HEK293 (cell line): ENCODE results near the gene COMMD7.

Experiments
- CTCF ChIA-PET: fragments of 350-600 bp; formaldehyde crosslinking; extraction: SDS; loops from one replicate; lab custom pipeline; 2021; ENCODE audit warnings: antibody characterized with exemption; lab: Yijun Ruan, JAX
- POLR2A ChIA-PET: fragments of 300-600 bp; formaldehyde crosslinking; extraction: SDS; loops from one replicate; lab custom pipeline; 2020; ENCODE audit warnings: antibody characterized with exemption, inconsistent platforms; lab: Yijun Ruan, JAX
- H3K27ac ChIP-seq: fragments of 200-500 bp; sonication (Bioruptor generic); 2 replicates; pipeline ENCODE4 v1.5.1; 2014; ENCODE audit warnings: low read depth, low read length, control low read depth, inconsistent platforms; ENCODE audit errors: extremely low read depth
- H3K36me3 ChIP-seq, 2 experiments: fragments of 200-500 bp in 1 of 2; sonication (Bioruptor generic) in 1 of 2; 1 replicate in 1 of 2; 2 replicates in 1 of 2; pipeline ENCODE4 v1.5.1; 2014 to 2017; ENCODE audit warnings: inconsistent platforms in 2 of 2, low read length in 2 of 2; ENCODE audit not compliant: control insufficient read depth in 2 of 2, insufficient read depth in 1 of 2
- H3K4me1 ChIP-seq: fragments of 200-500 bp; sonication (Bioruptor generic); 2 replicates; pipeline ENCODE4 v1.5.1; 2014; ENCODE audit warnings: mild to moderate bottlenecking, low read length, inconsistent platforms; ENCODE audit not compliant: control insufficient read depth, insufficient read depth
- H3K4me3 ChIP-seq: 2 replicates; pipeline ENCODE4 v1.5.1; 2011; ENCODE audit warnings: low read depth, mild to moderate bottlenecking, control low read depth, low read length, moderate library complexity
- H3K9me3 ChIP-seq: fragments of 200-500 bp; sonication (Bioruptor generic); 2 replicates; pipeline ENCODE4 v1.5.1; 2014; ENCODE audit warnings: low read depth, low read length, inconsistent platforms; ENCODE audit not compliant: control insufficient read depth, insufficient read depth
- BCL11B ChIP-seq: fragments of 450-650 bp; formaldehyde crosslinking; IDR thresholded peaks from 2 replicates; pipeline ENCODE4 v1.5.1; 2016; ENCODE audit warnings: low read depth, missing biosample characterization, missing genetic modification characterization
- IKZF3 ChIP-seq: fragments of 450-650 bp; IDR thresholded peaks from 2 replicates; pipeline ENCODE4 v1.5.0; 2018; ENCODE audit warnings: missing biosample characterization, mild to moderate bottlenecking, missing genetic modification characterization, moderate library complexity
- PRDM1 ChIP-seq: fragments of 450-650 bp; formaldehyde crosslinking; IDR thresholded peaks from 2 replicates; pipeline ENCODE4; 2016; ENCODE audit warnings: missing biosample characterization, missing genetic modification characterization
- SCRT1 ChIP-seq: fragments of 450-650 bp; formaldehyde crosslinking; IDR thresholded peaks from 2 replicates; pipeline ENCODE4 v1.5.1; 2016; ENCODE audit warnings: missing biosample characterization, missing genetic modification characterization, borderline replicate concordance
- SCRT2 ChIP-seq: fragments of 450-650 bp; formaldehyde crosslinking; IDR thresholded peaks from 2 replicates; pipeline ENCODE4 v1.5.1; 2016; ENCODE audit warnings: missing biosample characterization, missing genetic modification characterization
- SP7 ChIP-seq: fragments of 450-650 bp; formaldehyde crosslinking; IDR thresholded peaks from 2 replicates; pipeline ENCODE4 v1.5.1; 2016; ENCODE audit warnings: missing biosample characterization, missing genetic modification characterization
- ZBTB20 ChIP-seq: fragments of 450-650 bp; formaldehyde crosslinking; IDR thresholded peaks from 2 replicates; pipeline ENCODE4 v1.5.1; 2016; ENCODE audit warnings: missing biosample characterization, missing genetic modification characterization
- ZBTB48 ChIP-seq: fragments of 450-650 bp; formaldehyde crosslinking; IDR thresholded peaks from 2 replicates; pipeline ENCODE4 v1.5.1; 2016; ENCODE audit warnings: missing biosample characterization, missing genetic modification characterization
- ZFP69B ChIP-seq: fragments of 450-650 bp; formaldehyde crosslinking; IDR thresholded peaks from 2 replicates; pipeline ENCODE4 v1.5.1; 2016; ENCODE audit warnings: missing biosample characterization, missing genetic modification characterization
- ZNF155 ChIP-seq: fragments of 450-650 bp; formaldehyde crosslinking; IDR thresholded peaks from 2 replicates; pipeline ENCODE4 v1.5.1; 2016; ENCODE audit warnings: missing biosample characterization, missing genetic modification characterization
- ZNF202 ChIP-seq: fragments of 450-650 bp; formaldehyde crosslinking; IDR thresholded peaks from 2 replicates; pipeline ENCODE4 v1.5.1; 2016; ENCODE audit warnings: missing biosample characterization, missing genetic modification characterization, borderline replicate concordance
- ZNF274 ChIP-seq, 2 experiments: fragments of 200-500 bp in 1 of 2; fragments of 450-650 bp in 1 of 2; sonication (Bioruptor generic) in 1 of 2; formaldehyde crosslinking in 1 of 2; IDR thresholded peaks; 2 replicates each; pipeline versions ENCODE4 v1.5.1 to v1.6.1; 2014 to 2016; ENCODE audit warnings: borderline replicate concordance in 1 of 2, inconsistent platforms in 1 of 2, low read length in 1 of 2, missing biosample characterization in 1 of 2, missing genetic modification characterization in 1 of 2
- ZNF501 ChIP-seq: fragments of 450-650 bp; formaldehyde crosslinking; IDR thresholded peaks from 2 replicates; pipeline ENCODE4 v1.5.1; 2016; ENCODE audit warnings: missing biosample characterization, missing genetic modification characterization
- ZNF600 ChIP-seq: fragments of 450-650 bp; formaldehyde crosslinking; IDR thresholded peaks from 2 replicates; pipeline ENCODE4 v1.5.1; 2016; ENCODE audit warnings: missing biosample characterization, missing genetic modification characterization
- ZNF629 ChIP-seq: fragments of 450-650 bp; formaldehyde crosslinking; IDR thresholded peaks from 2 replicates; pipeline ENCODE4 v1.5.1; 2017; ENCODE audit warnings: missing biosample characterization, missing genetic modification characterization
- ZNF664 ChIP-seq: fragments of 450-650 bp; formaldehyde crosslinking; IDR thresholded peaks from 2 replicates; pipeline ENCODE4 v1.5.1; 2016; ENCODE audit warnings: missing biosample characterization, missing genetic modification characterization
- TF ChIP-seq, protein P1 (sequence below): fragments of 450-650 bp; formaldehyde crosslinking; IDR thresholded peaks from 2 replicates; pipeline ENCODE4 v1.5.1; 2016; ENCODE audit warnings: missing biosample characterization, missing genetic modification characterization
- TF ChIP-seq, protein P2 (sequence below): fragments of 450-650 bp; formaldehyde crosslinking; IDR thresholded peaks from 2 replicates; pipeline ENCODE4 v1.5.1; 2017; ENCODE audit warnings: missing biosample characterization, missing genetic modification characterization
- TF ChIP-seq, protein P3 (sequence below): fragments of 450-650 bp; formaldehyde crosslinking; IDR thresholded peaks from 2 replicates; pipeline ENCODE4 v1.5.1; 2016; ENCODE audit warnings: missing biosample characterization, missing genetic modification characterization

Gene COMMD7

DNA sequence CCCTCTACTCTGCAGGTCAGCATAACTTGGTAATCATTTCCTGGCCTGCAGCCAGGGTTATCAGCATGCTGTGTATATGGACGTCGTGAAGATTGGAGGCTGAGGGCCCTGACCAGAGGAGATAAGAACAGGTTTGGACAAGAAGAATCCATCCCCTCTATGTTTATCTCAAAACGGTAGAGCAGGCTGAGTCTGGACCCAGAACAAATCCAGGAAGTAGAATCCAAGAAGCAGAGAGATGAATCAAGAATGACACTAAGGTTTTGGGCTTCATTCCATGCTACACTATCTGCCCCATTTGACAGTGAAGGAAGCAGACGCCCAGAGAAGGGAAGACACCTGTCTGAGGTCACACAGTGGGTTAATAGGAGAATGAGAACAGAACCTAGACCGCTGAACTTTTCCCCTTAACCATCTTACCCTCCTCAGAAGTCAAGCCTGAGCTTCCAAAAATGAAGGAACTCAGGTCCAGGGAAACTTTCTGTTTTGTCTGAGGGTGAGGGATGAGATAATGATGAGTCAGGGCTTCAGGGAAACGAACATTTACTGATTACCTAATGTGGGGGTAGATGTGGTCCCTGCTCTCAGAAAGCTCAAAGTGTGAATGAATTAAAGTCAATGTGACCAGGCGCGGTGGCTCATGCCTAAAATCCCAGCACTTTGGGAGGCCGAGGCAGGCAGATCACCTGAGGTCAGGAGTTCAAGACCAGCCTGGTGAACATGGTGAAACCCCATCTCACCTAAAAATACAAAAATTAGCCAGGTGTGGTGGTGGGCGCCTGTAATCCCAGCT is 9.4 kb upstream of the COMMD7 start:
- Histone ChIP-seq H3K9me3 (no peaks in the 10 kb centered on the region), H3K36me3 (no peaks in the 10 kb centered on the region), H3K4me1 (no peaks in the 10 kb centered on the region), H3K27ac (no peak overlapping the region), H3K4me3 (no peak overlapping the region)
- POLR2A ChIA-PET, result interaction anchor here (1.3 kb wide), 1 partner anchor 10 kb away, joined by 8 read pairs; the partner anchor contains the start of gene DNMT3B
- TF ChIP-seq PRDM1, result peak; percentile 61; the same call in 1 of the 2 replicates
- TF ChIP-seq IKZF3, result no peak
- TF ChIP-seq, protein P1, sequence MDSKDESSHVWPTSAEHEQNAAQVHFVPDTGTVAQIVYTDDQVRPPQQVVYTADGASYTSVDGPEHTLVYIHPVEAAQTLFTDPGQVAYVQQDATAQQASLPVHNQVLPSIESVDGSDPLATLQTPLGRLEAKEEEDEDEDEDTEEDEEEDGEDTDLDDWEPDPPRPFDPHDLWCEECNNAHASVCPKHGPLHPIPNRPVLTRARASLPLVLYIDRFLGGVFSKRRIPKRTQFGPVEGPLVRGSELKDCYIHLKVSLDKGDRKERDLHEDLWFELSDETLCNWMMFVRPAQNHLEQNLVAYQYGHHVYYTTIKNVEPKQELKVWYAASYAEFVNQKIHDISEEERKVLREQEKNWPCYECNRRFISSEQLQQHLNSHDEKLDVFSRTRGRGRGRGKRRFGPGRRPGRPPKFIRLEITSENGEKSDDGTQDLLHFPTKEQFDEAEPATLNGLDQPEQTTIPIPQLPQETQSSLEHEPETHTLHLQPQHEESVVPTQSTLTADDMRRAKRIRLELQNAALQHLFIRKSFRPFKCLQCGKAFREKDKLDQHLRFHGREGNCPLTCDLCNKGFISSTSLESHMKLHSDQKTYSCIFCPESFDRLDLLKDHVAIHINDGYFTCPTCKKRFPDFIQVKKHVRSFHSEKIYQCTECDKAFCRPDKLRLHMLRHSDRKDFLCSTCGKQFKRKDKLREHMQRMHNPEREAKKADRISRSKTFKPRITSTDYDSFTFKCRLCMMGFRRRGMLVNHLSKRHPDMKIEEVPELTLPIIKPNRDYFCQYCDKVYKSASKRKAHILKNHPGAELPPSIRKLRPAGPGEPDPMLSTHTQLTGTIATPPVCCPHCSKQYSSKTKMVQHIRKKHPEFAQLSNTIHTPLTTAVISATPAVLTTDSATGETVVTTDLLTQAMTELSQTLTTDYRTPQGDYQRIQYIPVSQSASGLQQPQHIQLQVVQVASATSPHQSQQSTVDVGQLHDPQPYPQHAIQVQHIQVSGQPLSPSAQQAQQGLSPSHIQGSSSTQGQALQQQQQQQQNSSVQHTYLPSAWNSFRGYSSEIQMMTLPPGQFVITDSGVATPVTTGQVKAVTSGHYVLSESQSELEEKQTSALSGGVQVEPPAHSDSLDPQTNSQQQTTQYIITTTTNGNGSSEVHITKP, result 0 out of 2 replicates have a peak, but pooled peaks have one; percentile 21
- 0 out of 2 replicates have a peak, but pooled peaks have one; percentile 21 for TF ChIP-seq ZNF600 (tag by site-specific recombination)
- TF ChIP-seq ZBTB20 (tag by site-specific recombination), result no peak
- TF ChIP-seq ZBTB48 (tag by site-specific recombination), result peak; percentile 32; the same call in 1 of the 2 replicates
- TF ChIP-seq, protein P2, sequence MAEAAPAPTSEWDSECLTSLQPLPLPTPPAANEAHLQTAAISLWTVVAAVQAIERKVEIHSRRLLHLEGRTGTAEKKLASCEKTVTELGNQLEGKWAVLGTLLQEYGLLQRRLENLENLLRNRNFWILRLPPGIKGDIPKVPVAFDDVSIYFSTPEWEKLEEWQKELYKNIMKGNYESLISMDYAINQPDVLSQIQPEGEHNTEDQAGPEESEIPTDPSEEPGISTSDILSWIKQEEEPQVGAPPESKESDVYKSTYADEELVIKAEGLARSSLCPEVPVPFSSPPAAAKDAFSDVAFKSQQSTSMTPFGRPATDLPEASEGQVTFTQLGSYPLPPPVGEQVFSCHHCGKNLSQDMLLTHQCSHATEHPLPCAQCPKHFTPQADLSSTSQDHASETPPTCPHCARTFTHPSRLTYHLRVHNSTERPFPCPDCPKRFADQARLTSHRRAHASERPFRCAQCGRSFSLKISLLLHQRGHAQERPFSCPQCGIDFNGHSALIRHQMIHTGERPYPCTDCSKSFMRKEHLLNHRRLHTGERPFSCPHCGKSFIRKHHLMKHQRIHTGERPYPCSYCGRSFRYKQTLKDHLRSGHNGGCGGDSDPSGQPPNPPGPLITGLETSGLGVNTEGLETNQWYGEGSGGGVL (tag by site-specific recombination), result peak; percentile 19; the same call in 1 of the 2 replicates
- no peak for TF ChIP-seq ZNF202
- 0 out of 2 replicates have a peak, but pooled peaks have one; percentile 40 for TF ChIP-seq ZNF629 (tag by site-specific recombination)
- 0 out of 2 replicates have a peak, but pooled peaks have one; percentile 42 for TF ChIP-seq SP7 (tag by site-specific recombination)
- CTCF ChIA-PET, result interaction anchor here (1.0 kb wide), 1 partner anchor 25 kb away, joined by 5 read pairs; no protein-coding TSS in a partner anchor

DNA sequence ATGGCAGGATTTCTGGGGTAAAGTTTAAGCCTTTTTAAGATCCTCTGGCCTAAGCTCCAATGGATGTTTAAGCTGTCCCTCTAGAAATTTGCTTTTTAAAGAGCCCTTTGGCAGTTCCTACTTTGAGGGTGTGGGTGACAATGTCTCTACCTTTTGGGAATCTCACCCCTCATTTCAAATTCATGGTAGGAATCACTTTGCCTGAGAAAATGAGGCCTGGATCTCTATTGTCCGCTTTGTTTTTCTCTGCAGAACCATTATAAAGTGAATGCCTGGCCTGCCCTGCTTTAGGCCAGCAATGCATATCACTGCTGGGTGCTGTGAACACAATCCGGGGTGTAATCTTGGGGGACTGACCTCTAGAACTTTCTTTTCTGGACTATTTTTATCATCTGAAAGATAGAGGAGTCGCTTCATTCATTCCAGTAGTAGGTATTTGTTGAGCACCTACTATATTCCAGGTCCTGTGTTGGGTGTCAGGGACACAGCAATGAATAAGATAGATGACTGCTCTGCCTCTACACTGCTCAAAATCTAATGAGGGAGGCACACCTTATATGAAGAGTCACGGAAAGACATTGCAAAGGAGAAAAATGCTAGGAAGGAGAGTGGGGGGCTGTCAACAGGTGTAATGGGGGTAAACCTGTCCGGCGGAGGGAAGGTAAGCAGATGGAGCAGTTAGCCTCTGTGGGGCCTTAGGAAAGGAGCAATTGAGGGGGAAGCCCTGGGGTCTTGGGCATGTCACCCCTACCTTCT is 8.6 kb upstream of the COMMD7 start:
- Histone ChIP-seq H3K4me1 (no peaks in the 10 kb centered on the region), H3K27ac (no peak overlapping the region), H3K4me3 (no peak overlapping the region), H3K36me3 (no peaks in the 10 kb centered on the region), H3K9me3 (no peaks in the 10 kb centered on the region)
- TF ChIP-seq ZNF664 (tag by site-specific recombination) (peak; percentile 91), BCL11B (tag by site-specific recombination) (no peak), SCRT2 (tag by site-specific recombination) (peak; percentile 94), ZNF501 (no peak), ZFP69B (tag by site-specific recombination) (no peak), ZNF274 (IDR thresholded peaks at IDR 0.05; ENCODE audit: low read length) (no peak), ZNF274 (tag by site-specific recombination; IDR thresholded peaks at IDR 0.05; ENCODE audit: borderline replicate concordance) (no peak), ZNF155 (tag by site-specific recombination) (no peak), SCRT1 (tag by site-specific recombination) (peak; percentile 72)
- TF ChIP-seq, protein P3, sequence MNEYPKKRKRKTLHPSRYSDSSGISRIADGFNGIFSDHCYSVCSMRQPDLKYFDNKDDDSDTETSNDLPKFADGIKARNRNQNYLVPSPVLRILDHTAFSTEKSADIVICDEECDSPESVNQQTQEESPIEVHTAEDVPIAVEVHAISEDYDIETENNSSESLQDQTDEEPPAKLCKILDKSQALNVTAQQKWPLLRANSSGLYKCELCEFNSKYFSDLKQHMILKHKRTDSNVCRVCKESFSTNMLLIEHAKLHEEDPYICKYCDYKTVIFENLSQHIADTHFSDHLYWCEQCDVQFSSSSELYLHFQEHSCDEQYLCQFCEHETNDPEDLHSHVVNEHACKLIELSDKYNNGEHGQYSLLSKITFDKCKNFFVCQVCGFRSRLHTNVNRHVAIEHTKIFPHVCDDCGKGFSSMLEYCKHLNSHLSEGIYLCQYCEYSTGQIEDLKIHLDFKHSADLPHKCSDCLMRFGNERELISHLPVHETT (tag by site-specific recombination), result no peak
- ChIA-PET CTCF (interaction anchor here (1.0 kb wide), 1 partner anchor 26 kb away, joined by 5 read pairs; no protein-coding TSS in a partner anchor), POLR2A (interaction anchor here (1.3 kb wide), 1 partner anchor 11 kb away, joined by 8 read pairs; the partner anchor contains the start of gene DNMT3B)
